NCI-H2171 (cell line): Measurements from ENCODE around the gene EFCAB7.

Experiments
- DNase-seq: peaks from one replicate; lab custom pipeline; 2025; lab: John Stamatoyannopoulos, UW

EFCAB7 gene

GRCh38 chr1:63601912-63602311 is 78.6 kb downstream of the EFCAB7 start:
- DNase-seq, result no peak

GRCh38 chr1:63602629-63603028 is 79.3 kb downstream of the EFCAB7 start:
- no peak for DNase-seq

GRCh38 chr1:63603810-63604209 is 80.5 kb downstream of the EFCAB7 start:
- DNase-seq, result no peak

GRCh38 chr1:63607322-63607721 is 84.0 kb downstream of the EFCAB7 start:
- no peak for DNase-seq

GRCh38 chr1:63611231-63611630 is 87.9 kb downstream of the EFCAB7 start:
- DNase-seq, result no peak

- DNase-seq, result no peak
Observed at GRCh38 chr1:63612564-63612963, 89.2 kb downstream of the EFCAB7 start.

GRCh38 chr1:63612971-63613370 is 89.6 kb downstream of the EFCAB7 start:
- no peak for DNase-seq

GRCh38 chr1:63615768-63616420 is 92.6 kb downstream of the EFCAB7 start:
- DNase-seq, result peak; percentile 28

GRCh38 chr1:63617450-63617849 is 94.1 kb downstream of the EFCAB7 start:
- peak; percentile 66 for DNase-seq

- no peak for DNase-seq
Observed at GRCh38 chr1:63618011-63618410, 94.7 kb downstream of the EFCAB7 start.

- DNase-seq, result no peak
Observed at GRCh38 chr1:63619558-63619957, 96.2 kb downstream of the EFCAB7 start.

GRCh38 chr1:63620671-63621070 is 97.3 kb downstream of the EFCAB7 start:
- no peak for DNase-seq

- no peak for DNase-seq
Observed at GRCh38 chr1:63621075-63621474, 97.8 kb downstream of the EFCAB7 start.

GRCh38 chr1:63621698-63622097 is 98.4 kb downstream of the EFCAB7 start:
- DNase-seq, result no peak
